GM03348 (cell line): Measurements from ENCODE around the gene CLDN22.

Experiments used
- DNase-seq: peaks from one replicate; pipeline ENCODE4 v3.0.0; 2012; ENCODE audit warnings: low spot score

Gene CLDN22

GRCh38 chr4:183276106-183276505, 44.0 kb downstream of the CLDN22 start:
- DNase-seq: no peak

DNA sequence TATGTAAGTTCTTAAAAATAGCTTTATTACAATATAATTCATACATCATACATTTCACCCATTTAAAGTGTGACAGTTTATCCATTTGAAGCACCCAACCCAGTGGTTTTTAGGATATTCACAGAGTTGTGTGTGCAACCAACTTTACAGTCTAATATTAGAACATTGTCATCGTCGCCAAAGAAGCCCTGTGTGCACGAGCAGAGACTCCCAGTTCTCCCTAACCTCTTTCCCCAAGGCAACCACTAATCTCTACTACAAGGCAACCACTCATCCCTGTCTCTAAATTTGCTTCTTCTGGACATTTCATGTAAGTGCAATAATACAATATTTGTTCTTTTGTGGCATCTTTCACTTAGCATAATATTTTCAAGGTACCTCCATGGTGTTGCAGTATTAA, 47.7 kb downstream of the CLDN22 start:
- DNase-seq: no peak

DNA sequence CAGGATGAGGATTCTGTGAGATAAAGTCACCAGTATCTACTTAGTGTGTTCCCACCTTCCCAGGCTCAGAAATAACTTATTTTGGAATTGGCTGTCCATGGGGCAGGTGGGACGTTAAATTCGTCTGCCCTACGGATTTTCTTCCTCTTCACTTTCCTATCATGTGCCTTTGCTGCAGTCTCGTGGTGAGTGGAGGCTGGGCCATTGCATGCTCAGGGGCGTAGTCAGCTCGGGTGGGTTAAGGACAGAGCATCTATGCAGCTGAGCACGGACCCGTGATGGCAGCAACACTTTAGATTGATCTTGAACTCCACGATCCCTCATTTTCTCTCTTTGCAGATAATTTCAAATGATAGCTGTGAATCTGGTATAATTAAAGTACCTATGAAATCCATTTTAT, 51.5 kb downstream of the CLDN22 start:
- no peak for DNase-seq
